Spleen (tissue), 7 donors: Measurements from ENCODE around the gene AQP2.

Experiments used
- POLR2AphosphoS5 ChIP-seq, 3 donors: sonication (generic); formaldehyde crosslinking; IDR thresholded peaks; one replicate each; pipeline ENCODE4 v1.5.1; 2017; ENCODE audit warnings: antibody characterized with exemption in 3 of 3
- TF ChIP-seq, protein P1 (sequence below), 11 experiments: fragments of 200-600 bp in 7 of 11; fragments of 450-650 bp in 4 of 11; sonication (generic) in 4 of 11; IDR thresholded peaks in 8 of 11; conservative IDR thresholded peaks in 3 of 11; 1 replicate in 7 of 11; 2 replicates in 4 of 11; pipeline versions ENCODE4 v1.4.0 to v1.8.0; 2016 to 2021; ENCODE audit warnings: antibody characterized with exemption in 11 of 11, inconsistent platforms in 4 of 11, mild to moderate bottlenecking in 1 of 11
- donor health status: DM: no; HTN: no; CAD: no; lungs with moderate emphysema.
- donor health status: DM: no; HTN: no; CAD: no.
- donor health status: DM: no; HTN: no; CAD: no.

- TF ChIP-seq, protein P1, sequence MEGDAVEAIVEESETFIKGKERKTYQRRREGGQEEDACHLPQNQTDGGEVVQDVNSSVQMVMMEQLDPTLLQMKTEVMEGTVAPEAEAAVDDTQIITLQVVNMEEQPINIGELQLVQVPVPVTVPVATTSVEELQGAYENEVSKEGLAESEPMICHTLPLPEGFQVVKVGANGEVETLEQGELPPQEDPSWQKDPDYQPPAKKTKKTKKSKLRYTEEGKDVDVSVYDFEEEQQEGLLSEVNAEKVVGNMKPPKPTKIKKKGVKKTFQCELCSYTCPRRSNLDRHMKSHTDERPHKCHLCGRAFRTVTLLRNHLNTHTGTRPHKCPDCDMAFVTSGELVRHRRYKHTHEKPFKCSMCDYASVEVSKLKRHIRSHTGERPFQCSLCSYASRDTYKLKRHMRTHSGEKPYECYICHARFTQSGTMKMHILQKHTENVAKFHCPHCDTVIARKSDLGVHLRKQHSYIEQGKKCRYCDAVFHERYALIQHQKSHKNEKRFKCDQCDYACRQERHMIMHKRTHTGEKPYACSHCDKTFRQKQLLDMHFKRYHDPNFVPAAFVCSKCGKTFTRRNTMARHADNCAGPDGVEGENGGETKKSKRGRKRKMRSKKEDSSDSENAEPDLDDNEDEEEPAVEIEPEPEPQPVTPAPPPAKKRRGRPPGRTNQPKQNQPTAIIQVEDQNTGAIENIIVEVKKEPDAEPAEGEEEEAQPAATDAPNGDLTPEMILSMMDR (IDR thresholded peaks at IDR 0.05 in 8 of 11, conservative IDR thresholded peaks at IDR 0.05 in 3 of 11), result no peak
- TF ChIP-seq POLR2AphosphoS5 (IDR thresholded peaks at IDR 0.05), result no peak
Measured at GRCh38 chr12:49923035-49923644, 27.4 kb upstream of the AQP2 start.
